ENCODE results near the gene COBLL1.

DNA sequence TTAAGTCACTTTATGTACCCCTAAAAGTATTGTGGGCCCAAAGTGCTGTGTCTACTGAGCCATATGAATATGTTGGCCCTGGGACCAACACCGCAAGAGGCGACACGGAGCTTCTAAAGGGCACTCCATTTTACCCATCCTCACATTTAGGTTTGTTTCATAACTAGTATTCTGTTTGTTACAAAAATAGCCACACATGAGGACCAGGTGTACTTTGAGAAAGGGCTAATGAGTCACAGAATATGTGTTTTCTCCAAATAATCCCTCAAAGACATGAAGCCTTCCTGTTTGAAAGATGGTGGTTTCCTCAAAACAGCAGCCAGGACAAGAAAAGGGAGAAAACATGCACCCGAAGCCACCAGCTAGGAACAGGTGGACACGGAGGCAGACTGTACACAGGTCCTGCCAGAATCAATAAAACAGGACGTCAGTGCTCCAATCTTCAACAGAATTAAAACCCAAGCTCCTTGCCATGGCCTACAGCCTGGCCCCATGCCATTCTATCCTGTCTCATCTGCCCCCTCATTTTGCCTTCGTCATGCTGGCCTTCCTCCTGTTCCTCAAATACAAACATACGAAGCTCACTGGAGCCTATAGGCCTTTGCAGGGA, 198.6 kb downstream of the COBLL1 start:
- TF ChIP-seq, protein P1, sequence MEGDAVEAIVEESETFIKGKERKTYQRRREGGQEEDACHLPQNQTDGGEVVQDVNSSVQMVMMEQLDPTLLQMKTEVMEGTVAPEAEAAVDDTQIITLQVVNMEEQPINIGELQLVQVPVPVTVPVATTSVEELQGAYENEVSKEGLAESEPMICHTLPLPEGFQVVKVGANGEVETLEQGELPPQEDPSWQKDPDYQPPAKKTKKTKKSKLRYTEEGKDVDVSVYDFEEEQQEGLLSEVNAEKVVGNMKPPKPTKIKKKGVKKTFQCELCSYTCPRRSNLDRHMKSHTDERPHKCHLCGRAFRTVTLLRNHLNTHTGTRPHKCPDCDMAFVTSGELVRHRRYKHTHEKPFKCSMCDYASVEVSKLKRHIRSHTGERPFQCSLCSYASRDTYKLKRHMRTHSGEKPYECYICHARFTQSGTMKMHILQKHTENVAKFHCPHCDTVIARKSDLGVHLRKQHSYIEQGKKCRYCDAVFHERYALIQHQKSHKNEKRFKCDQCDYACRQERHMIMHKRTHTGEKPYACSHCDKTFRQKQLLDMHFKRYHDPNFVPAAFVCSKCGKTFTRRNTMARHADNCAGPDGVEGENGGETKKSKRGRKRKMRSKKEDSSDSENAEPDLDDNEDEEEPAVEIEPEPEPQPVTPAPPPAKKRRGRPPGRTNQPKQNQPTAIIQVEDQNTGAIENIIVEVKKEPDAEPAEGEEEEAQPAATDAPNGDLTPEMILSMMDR (optimal IDR thresholded peaks at IDR 0.05 in 1 of 3, IDR thresholded peaks at IDR 0.05 in 1 of 3, conservative IDR thresholded peaks at IDR 0.05 in 1 of 3; ENCODE audit: extremely low read depth in 1 of 3, insufficient read depth in 2 of 3, low read length in 3 of 3): no peak
- no peak for TF ChIP-seq EZH2 (IDR thresholded peaks at IDR 0.05; ENCODE audit: low read length)
